HCT116 (cell line): ENCODE measurements around the gene PGBD4. TPM values are rescaled to one million over a fixed set of nuclear protein-coding genes. Genes with fewer than 3 reads are reported as not detected.

ENCODE experiments used
- ATAC-seq: fragments of 200-7000 bp; cut with Tn5 transposase; 2 replicates; pipeline ENCODE4 v1.9.1; 2020; ENCODE audit warnings: mild to moderate bottlenecking, moderate library complexity
- BruUV-seq: library from RNA; stranded (reverse); fragments of 400-500 nt; replicated peaks from 2 replicates; lab custom pipeline; 2021; lab: Mats Ljungman, UMichigan
- CTCF ChIA-PET: fragments of 300-600 bp; sonication (Branson Sonifier 250); formaldehyde crosslinking; loops from one replicate; lab custom pipeline; 2021; ENCODE audit warnings: antibody characterized with exemption; lab: Charles Lee
- POLR2A ChIA-PET: fragments of 300-600, 350-600 bp; sonication (Branson Sonifier 250); formaldehyde crosslinking; loops from one replicate; lab custom pipeline; 2021; ENCODE audit warnings: antibody characterized with exemption; lab: Charles Lee
- RAD21 ChIA-PET, 2 experiments: fragments of 300-600 bp; sonication (Branson Sonifier 250); formaldehyde crosslinking; loops; one replicate each; lab custom pipeline; 2023; ENCODE audit warnings: low total read pairs in 2 of 2; ENCODE audit not compliant: uncharacterized antibody in 2 of 2, unreplicated experiment in 2 of 2, low non-redundant PET in 1 of 2; lab: Charles Lee
- DNase-seq: peaks from one replicate; pipeline ENCODE4 v3.0.0-alpha.2; 2010; ENCODE audit warnings: low read depth, low spot score
- H2AFZ ChIP-seq: fragments of 200-600 bp; shearing (Covaris generic), sonication (generic); 2 replicates; pipeline ENCODE4 v1.6.1; 2017; ENCODE audit warnings: low read depth, mixed run types, mixed read lengths, antibody characterized with exemption, low read length; ENCODE audit not compliant: poor library complexity, severe bottlenecking
- H3K27ac ChIP-seq: 2 replicates; pipeline ENCODE4 v1.5.1; 2012; ENCODE audit warnings: low read depth, low read length
- H3K27me3 ChIP-seq: fragments of 200-600 bp; sonication (generic); 2 replicates; pipeline ENCODE4 v1.6.1; 2016; ENCODE audit warnings: mixed run types, low read length, mixed read lengths; ENCODE audit not compliant: insufficient read depth
- H3K36me3 ChIP-seq, 2 experiments: fragments of 200-500 bp in 1 of 2; fragments of 200-600 bp in 1 of 2; sonication (Bioruptor generic) in 1 of 2; sonication (generic) in 1 of 2; 2 replicates each; pipeline versions ENCODE4 v1.5.1 to v1.6.1; 2014 to 2016; ENCODE audit warnings: low read length in 2 of 2, inconsistent platforms in 1 of 2, mixed read lengths in 1 of 2, mixed run types in 1 of 2; ENCODE audit not compliant: insufficient read depth in 2 of 2, control insufficient read depth in 1 of 2
- H3K4me1 ChIP-seq, 2 experiments: fragments of 200-600 bp in 1 of 2; sonication (generic) in 1 of 2; 2 replicates each; pipeline versions ENCODE4 v1.5.1 to v1.6.1; 2012 to 2017; ENCODE audit warnings: low read length in 2 of 2, inconsistent platforms in 1 of 2, mild to moderate bottlenecking in 1 of 2, mixed read lengths in 1 of 2, mixed run types in 1 of 2, moderate library complexity in 1 of 2; ENCODE audit not compliant: insufficient read depth in 2 of 2, control insufficient read depth in 1 of 2
- H3K4me2 ChIP-seq: fragments of 200-600 bp; sonication (generic); 2 replicates; pipeline ENCODE4 v1.6.1; 2017; ENCODE audit warnings: mixed run types, low read length, mixed read lengths
- H3K4me3 ChIP-seq, 2 experiments: fragments of 200-600 bp in 1 of 2; sonication (generic) in 1 of 2; replicated peaks in 1 of 2; 2 replicates each; pipeline ENCODE4 v1.5.1; 2011 to 2016; ENCODE audit warnings: low read length in 2 of 2, control low read depth in 1 of 2, low read depth in 1 of 2, mild to moderate bottlenecking in 1 of 2, mixed read lengths in 1 of 2, mixed run types in 1 of 2
- H3K79me2 ChIP-seq: fragments of 200-600 bp; sonication (generic); 2 replicates; pipeline ENCODE4 v1.6.1; 2017; ENCODE audit warnings: mild to moderate bottlenecking, mixed run types, low read length, moderate library complexity, mixed read lengths; ENCODE audit not compliant: insufficient read depth
- H3K9ac ChIP-seq: fragments of 200-600 bp; sonication (generic); 2 replicates; pipeline ENCODE4 v1.6.1; 2016; ENCODE audit warnings: low read length, mixed read lengths
- H3K9me2 ChIP-seq: fragments of 200-600 bp; sonication (generic), shearing (Covaris generic); 2 replicates; pipeline ENCODE4 v1.6.1; 2017; ENCODE audit warnings: mixed run types, mild to moderate bottlenecking, moderate library complexity; ENCODE audit not compliant: insufficient read depth
- H3K9me3 ChIP-seq, 2 experiments: fragments of 200-500 bp in 1 of 2; fragments of 200-600 bp in 1 of 2; sonication (Bioruptor generic) in 1 of 2; sonication (generic) in 1 of 2; 2 replicates each; pipeline ENCODE4 v1.6.1; 2014 to 2017; ENCODE audit warnings: low read length in 2 of 2, mixed read lengths in 2 of 2, inconsistent platforms in 1 of 2, low read depth in 1 of 2, mild to moderate bottlenecking in 1 of 2, mixed run types in 1 of 2, moderate library complexity in 1 of 2; ENCODE audit not compliant: control insufficient read depth in 1 of 2, insufficient read depth in 1 of 2
- H4K20me1 ChIP-seq: fragments of 200-600 bp; sonication (generic), shearing (Covaris generic); 2 replicates; pipeline ENCODE4 v1.6.1; 2017; ENCODE audit warnings: mixed run types, mild to moderate bottlenecking, moderate library complexity; ENCODE audit not compliant: insufficient read depth
- ATF3 ChIP-seq: IDR thresholded peaks from 2 replicates; pipeline ENCODE4 v1.6.1; 2012
- CEBPB ChIP-seq: IDR thresholded peaks from 2 replicates; pipeline ENCODE4 v1.6.1; 2012; ENCODE audit warnings: low read depth
- EGR1 ChIP-seq: IDR thresholded peaks from 2 replicates; pipeline ENCODE4 v1.6.1; 2012; ENCODE audit warnings: low read depth
- EZH2 ChIP-seq: fragments of 200-600 bp; sonication (generic); IDR thresholded peaks from 2 replicates; pipeline ENCODE4 v1.6.1; 2017; ENCODE audit warnings: antibody characterized with exemption, mixed run types
- EZH2phosphoT487 ChIP-seq: fragments of 200-600 bp; IDR thresholded peaks from 2 replicates; pipeline ENCODE4 v1.6.1; 2018; ENCODE audit warnings: antibody characterized with exemption, borderline replicate concordance
- FOSL1 ChIP-seq: IDR thresholded peaks from 2 replicates; pipeline ENCODE4 v1.6.1; 2012; ENCODE audit warnings: low read depth
- POLR2A ChIP-seq: IDR thresholded peaks from 2 replicates; pipeline ENCODE4 v1.7.0; 2011; ENCODE audit warnings: borderline replicate concordance; ENCODE audit not compliant: insufficient read depth, insufficient read length; ENCODE audit errors: extremely low read depth
- RAD21 ChIP-seq: IDR thresholded peaks from 2 replicates; pipeline ENCODE4 v1.6.1; 2012; ENCODE audit warnings: low read depth, mild to moderate bottlenecking
- SIN3A ChIP-seq: IDR thresholded peaks from 2 replicates; pipeline ENCODE4 v1.6.1; 2012; ENCODE audit warnings: low read depth
- SRF ChIP-seq: IDR thresholded peaks from 2 replicates; pipeline ENCODE4 v1.6.1; 2012; ENCODE audit warnings: low read depth
- TCF7L2 ChIP-seq: IDR thresholded peaks from 2 replicates; pipeline ENCODE4 v1.7.0; 2011; ENCODE audit warnings: borderline replicate concordance, inconsistent platforms; ENCODE audit not compliant: insufficient read depth, insufficient read length; ENCODE audit errors: extremely low read depth
- YY1 ChIP-seq: IDR thresholded peaks from 2 replicates; pipeline ENCODE4 v1.6.1; 2011; ENCODE audit warnings: low read length, low read depth, moderate library complexity, mild to moderate bottlenecking; ENCODE audit not compliant: insufficient replicate concordance; ENCODE audit errors: extremely low read depth
- ZNF274 ChIP-seq: fragments of 200-500 bp; sonication (Bioruptor generic); IDR thresholded peaks from 2 replicates; pipeline ENCODE4 v1.6.1; 2014; ENCODE audit warnings: mild to moderate bottlenecking, low read depth, low read length, inconsistent platforms
- intact Hi-C: fragments of 100-400 bp; cut with micrococcal nuclease; formaldehyde crosslinking; loops from 2 replicates; pipeline ENCODE4 v1.10.0; 2022
- total RNA-seq: library from RNA; stranded (reverse); gene quantifications from one replicate; pipeline ENCODE4 v1.2.1, GENCODE V29; 2021; ENCODE audit not compliant: unreplicated experiment

The PGBD4 gene
- total RNA-seq, 1 experiment from 2014 or later, result 0.96 TPM

GRCh38 chr15:34056911-34057310 lies 45.0 kb upstream of the PGBD4 start:
- no peak for DNase-seq
- H3K4me1 ChIP-seq, result no peaks in the 10 kb centered on the region
- H3K27ac ChIP-seq, result no peak overlapping the region
- H3K36me3 ChIP-seq, result no peaks in the 10 kb centered on the region
- no peak overlapping the region for H3K9ac ChIP-seq
- H3K79me2 ChIP-seq, result no peaks in the 10 kb centered on the region
- TF ChIP-seq SIN3A (no peak), EGR1 (no peak), YY1 (no peak), ATF3 (no peak), RAD21 (no peak), EZH2 (no peak), TCF7L2 (no peak), CEBPB (no peak), EZH2phosphoT487 (no peak), ZNF274 (no peak), SRF (no peak), POLR2A (no peak)
- no peaks in the 10 kb centered on the region for H4K20me1 ChIP-seq
- no TSS peak for BruUV-seq
- H3K4me2 ChIP-seq, result no peak overlapping the region
- POLR2A ChIA-PET, result no interaction called here
- CTCF ChIA-PET, result no interaction called here
- no peaks in the 10 kb centered on the region for H3K27me3 ChIP-seq
- no peak overlapping the region for H2AFZ ChIP-seq
- intact Hi-C loops, result no loop called here
- ATAC-seq, result no peak
- RAD21 ChIA-PET, result no interaction called here
- no peak overlapping the region for H3K4me3 ChIP-seq
- no peaks in the 10 kb centered on the region for H3K9me2 ChIP-seq
- no peaks in the 10 kb centered on the region for H3K9me3 ChIP-seq

GRCh38 chr15:34059476-34059875 lies 42.4 kb upstream of the PGBD4 start:
- Histone ChIP-seq H3K27ac (no peak overlapping the region), H3K9me2 (no peaks in the 10 kb centered on the region), H4K20me1 (no peaks in the 10 kb centered on the region), H3K9me3 (no peaks in the 10 kb centered on the region), H3K4me1 (no peaks in the 10 kb centered on the region), H3K4me3 (no peak overlapping the region), H3K4me2 (no peak overlapping the region), H2AFZ (no peak overlapping the region), H3K79me2 (no peaks in the 10 kb centered on the region), H3K9ac (no peak overlapping the region), H3K36me3 (no peaks in the 10 kb centered on the region), H3K27me3 (no peaks in the 10 kb centered on the region)
- RAD21 ChIA-PET, result no interaction called here
- POLR2A ChIA-PET, result no interaction called here
- CTCF ChIA-PET, result interaction anchor here (1.1 kb wide), 1 partner anchor 10 kb away, joined by 3 read pairs; no protein-coding TSS in a partner anchor
- intact Hi-C loops, result no loop called here
- BruUV-seq, result no TSS peak
- ATAC-seq, result no peak
- no peak for DNase-seq
- TF ChIP-seq POLR2A (no peak), FOSL1 (no peak)
